ENCODE measurements around the gene ALOX15B.

Gene ALOX15B

GRCh38 chr17:8055851-8056231 is 17.0 kb downstream of the ALOX15B start:
- Histone ChIP-seq H3K4me2 (ENCODE audit: low read depth, low read length, poor library complexity, severe bottlenecking) (peak overlapping the region; percentile 58), H2AFZ (ENCODE audit: low read length) (peak overlapping the region; percentile 62; the same call in 1 of the 2 replicates), H3K9me2 (replicated peaks; ENCODE audit: low read depth, low read length) (no peaks in the 10 kb centered on the region), H3K9ac (ENCODE audit: low read depth, low read length, poor library complexity, severe bottlenecking) (peak overlapping the region; percentile 3), H3K4me1 (ENCODE audit: insufficient read depth, low read length, poor library complexity, severe bottlenecking) (peaks cover 27% of the 10 kb centered on the region), H3K4me3 (ENCODE audit: low read length, poor library complexity, severe bottlenecking) (peak overlapping the region; percentile 28), H4K20me1 (ENCODE audit: insufficient read depth, low read length, poor library complexity, severe bottlenecking) (no peaks in the 10 kb centered on the region), H3K79me2 (ENCODE audit: insufficient read depth, low read length) (no peaks in the 10 kb centered on the region), H3K27me3 (ENCODE audit: insufficient read depth, low read length, poor library complexity, severe bottlenecking) (no peaks in the 10 kb centered on the region), H3K9me3 (ENCODE audit: insufficient read depth, low read depth, low read length) (no peaks in the 10 kb centered on the region), H3F3A (ENCODE audit: low read depth) (no peaks in the 10 kb centered on the region), H3K36me3 (ENCODE audit: insufficient read depth, low read length) (no peaks in the 10 kb centered on the region)
- TF ChIP-seq CTCF (conservative IDR thresholded peaks at IDR 0.05; ENCODE audit: low read length) (no peak), EZH2phosphoT487 (IDR thresholded peaks at IDR 0.05; ENCODE audit: borderline replicate concordance) (no peak)

- Histone ChIP-seq H3K36me3 (ENCODE audit: insufficient read depth, low read length) (no peaks in the 10 kb centered on the region), H4K20me1 (ENCODE audit: insufficient read depth, low read length, poor library complexity, severe bottlenecking) (no peaks in the 10 kb centered on the region), H3K9ac (ENCODE audit: low read depth, low read length, poor library complexity, severe bottlenecking) (peak overlapping the region; percentile 42), H3K4me3 (ENCODE audit: low read length, poor library complexity, severe bottlenecking) (peak overlapping the region; percentile 47), H3K9me3 (ENCODE audit: insufficient read depth, low read depth, low read length) (no peaks in the 10 kb centered on the region), H2AFZ (ENCODE audit: low read length) (peak overlapping the region; percentile 62), H3K4me1 (ENCODE audit: insufficient read depth, low read length, poor library complexity, severe bottlenecking) (peaks cover 27% of the 10 kb centered on the region), H3K27me3 (ENCODE audit: insufficient read depth, low read length, poor library complexity, severe bottlenecking) (no peaks in the 10 kb centered on the region), H3K4me2 (ENCODE audit: low read depth, low read length, poor library complexity, severe bottlenecking) (peak overlapping the region; percentile 58), H3K9me2 (replicated peaks; ENCODE audit: low read depth, low read length) (no peaks in the 10 kb centered on the region), H3F3A (ENCODE audit: low read depth) (no peaks in the 10 kb centered on the region), H3K79me2 (ENCODE audit: insufficient read depth, low read length) (no peaks in the 10 kb centered on the region)
- no peak for TF ChIP-seq CTCF (conservative IDR thresholded peaks at IDR 0.05; ENCODE audit: low read length)
- no peak for TF ChIP-seq EZH2phosphoT487 (IDR thresholded peaks at IDR 0.05; ENCODE audit: borderline replicate concordance)
These were observed 17.5 kb downstream of the ALOX15B start for GRCh38 chr17:8056232-8056975.

DNA sequence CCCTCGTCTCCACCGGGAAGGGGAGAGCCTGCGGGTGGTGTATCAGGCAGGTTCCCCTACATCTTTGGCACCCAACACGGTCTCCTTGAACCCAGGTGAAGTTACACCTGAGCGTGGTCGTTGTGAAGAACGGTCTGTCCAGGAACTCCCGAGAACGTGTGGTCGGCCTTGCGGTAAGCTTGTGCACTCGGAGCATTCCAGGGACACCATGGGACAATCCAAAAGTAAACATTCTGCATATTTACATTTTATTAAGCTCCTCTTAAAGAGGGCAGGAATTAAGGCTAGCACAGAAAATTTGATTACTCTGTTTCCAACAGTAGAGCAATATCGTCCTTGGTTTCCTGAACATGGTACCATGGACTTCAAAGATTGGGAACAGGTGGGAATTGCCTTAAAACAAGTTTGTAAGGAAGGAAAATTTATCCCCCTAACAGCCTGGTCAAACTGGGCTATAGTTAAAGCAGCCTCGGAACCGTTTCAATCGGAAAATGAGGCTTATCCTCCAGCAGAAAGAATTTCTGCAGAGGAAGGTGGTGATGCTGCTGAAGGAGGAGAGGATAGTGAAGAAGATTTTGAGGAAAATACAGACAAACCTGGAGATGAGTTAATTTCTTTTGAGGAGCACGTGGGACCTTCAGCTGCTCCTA is 18.2 kb downstream of the ALOX15B start:
- H3K79me2 ChIP-seq (ENCODE audit: insufficient read depth, low read length), result no peaks in the 10 kb centered on the region
- H3K36me3 ChIP-seq (ENCODE audit: insufficient read depth, low read length), result no peaks in the 10 kb centered on the region
- no peaks in the 10 kb centered on the region for H3K27me3 ChIP-seq (ENCODE audit: insufficient read depth, low read length, poor library complexity, severe bottlenecking)
- 0 out of 2 replicates have a peak overlapping the region, but pooled peaks have one; percentile 62 for H2AFZ ChIP-seq (ENCODE audit: low read length)
- no peaks in the 10 kb centered on the region for H3K9me3 ChIP-seq (ENCODE audit: insufficient read depth, low read depth, low read length)
- peak overlapping the region; percentile 42 for H3K9ac ChIP-seq (ENCODE audit: low read depth, low read length, poor library complexity, severe bottlenecking)
- TF ChIP-seq CTCF (conservative IDR thresholded peaks at IDR 0.05; ENCODE audit: low read length), result no peak
- TF ChIP-seq EZH2phosphoT487 (IDR thresholded peaks at IDR 0.05; ENCODE audit: borderline replicate concordance), result no peak
- peak overlapping the region; percentile 47 for H3K4me3 ChIP-seq (ENCODE audit: low read length, poor library complexity, severe bottlenecking)
- no peaks in the 10 kb centered on the region for H3F3A ChIP-seq (ENCODE audit: low read depth)
- peaks cover 27% of the 10 kb centered on the region for H3K4me1 ChIP-seq (ENCODE audit: insufficient read depth, low read length, poor library complexity, severe bottlenecking)
- H3K4me2 ChIP-seq (ENCODE audit: low read depth, low read length, poor library complexity, severe bottlenecking), result peak overlapping the region; percentile 58
- H4K20me1 ChIP-seq (ENCODE audit: insufficient read depth, low read length, poor library complexity, severe bottlenecking), result no peaks in the 10 kb centered on the region
- no peaks in the 10 kb centered on the region for H3K9me2 ChIP-seq (replicated peaks; ENCODE audit: low read depth, low read length)

All from Loucy (cell line).